Measurements from ENCODE around the gene SDK1.

- TF ChIP-seq CEBPB (IDR thresholded peaks at IDR 0.05; ENCODE audit: low read depth, low read length): no peak
- TF ChIP-seq EP300 (IDR thresholded peaks at IDR 0.05; ENCODE audit: borderline replicate concordance in 1 of 2, low read depth in 2 of 2, low read length in 2 of 2): no peak
- TF ChIP-seq TEAD4 (IDR thresholded peaks at IDR 0.05; ENCODE audit: low read depth, low read length): no peak
- TF ChIP-seq JUND (IDR thresholded peaks at IDR 0.05; ENCODE audit: low read length): no peak
- TF ChIP-seq NRF1 (IDR thresholded peaks at IDR 0.05; ENCODE audit: low read depth, low read length): no peak
- no peak for TF ChIP-seq RBBP5 (IDR thresholded peaks at IDR 0.05; ENCODE audit: borderline replicate concordance, low read depth, low read length)
- TF ChIP-seq, protein P1, sequence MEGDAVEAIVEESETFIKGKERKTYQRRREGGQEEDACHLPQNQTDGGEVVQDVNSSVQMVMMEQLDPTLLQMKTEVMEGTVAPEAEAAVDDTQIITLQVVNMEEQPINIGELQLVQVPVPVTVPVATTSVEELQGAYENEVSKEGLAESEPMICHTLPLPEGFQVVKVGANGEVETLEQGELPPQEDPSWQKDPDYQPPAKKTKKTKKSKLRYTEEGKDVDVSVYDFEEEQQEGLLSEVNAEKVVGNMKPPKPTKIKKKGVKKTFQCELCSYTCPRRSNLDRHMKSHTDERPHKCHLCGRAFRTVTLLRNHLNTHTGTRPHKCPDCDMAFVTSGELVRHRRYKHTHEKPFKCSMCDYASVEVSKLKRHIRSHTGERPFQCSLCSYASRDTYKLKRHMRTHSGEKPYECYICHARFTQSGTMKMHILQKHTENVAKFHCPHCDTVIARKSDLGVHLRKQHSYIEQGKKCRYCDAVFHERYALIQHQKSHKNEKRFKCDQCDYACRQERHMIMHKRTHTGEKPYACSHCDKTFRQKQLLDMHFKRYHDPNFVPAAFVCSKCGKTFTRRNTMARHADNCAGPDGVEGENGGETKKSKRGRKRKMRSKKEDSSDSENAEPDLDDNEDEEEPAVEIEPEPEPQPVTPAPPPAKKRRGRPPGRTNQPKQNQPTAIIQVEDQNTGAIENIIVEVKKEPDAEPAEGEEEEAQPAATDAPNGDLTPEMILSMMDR (IDR thresholded peaks at IDR 0.05; ENCODE audit: control extremely low read depth in 1 of 3, insufficient read depth in 1 of 3, low read depth in 1 of 3, low read length in 3 of 3): no peak
- no peak for TF ChIP-seq SP4 (IDR thresholded peaks at IDR 0.05; ENCODE audit: low read length)
- TF ChIP-seq POLR2A (IDR thresholded peaks at IDR 0.05; ENCODE audit: control extremely low read depth in 1 of 2, low read depth in 2 of 2, low read length in 2 of 2): no peak
- no peak for TF ChIP-seq EZH2 (IDR thresholded peaks at IDR 0.05; ENCODE audit: low read depth, low read length, severe bottlenecking)
- TF ChIP-seq POLR2AphosphoS5 (IDR thresholded peaks at IDR 0.05; ENCODE audit: low read depth, low read length): no peak
- no peak for TF ChIP-seq ZNF274 (IDR thresholded peaks at IDR 0.05; ENCODE audit: borderline replicate concordance, extremely low read depth, low read length)
Measured at GRCh38 chr7:3455806-3456595, 154.9 kb downstream of the SDK1 start.
